Stimulated activated CD4-positive, alpha-beta T cell treated with anti-CD3 and anti-CD28 coated beads, Interleukin-1b, Interleukin-23, amount 100 ng/mL, for 4 hours (primary cell): ENCODE results near the gene SPPL3.
A peak's percentile ranks its signal among the peaks of the same experiment; 100 is the strongest.

Experiments
- DNase-seq, 2 donors: peaks; one replicate each; pipeline ENCODE4 v3.0.0-alpha.2; 2020; ENCODE audit warnings: low read depth in 2 of 2

Gene SPPL3

DNA sequence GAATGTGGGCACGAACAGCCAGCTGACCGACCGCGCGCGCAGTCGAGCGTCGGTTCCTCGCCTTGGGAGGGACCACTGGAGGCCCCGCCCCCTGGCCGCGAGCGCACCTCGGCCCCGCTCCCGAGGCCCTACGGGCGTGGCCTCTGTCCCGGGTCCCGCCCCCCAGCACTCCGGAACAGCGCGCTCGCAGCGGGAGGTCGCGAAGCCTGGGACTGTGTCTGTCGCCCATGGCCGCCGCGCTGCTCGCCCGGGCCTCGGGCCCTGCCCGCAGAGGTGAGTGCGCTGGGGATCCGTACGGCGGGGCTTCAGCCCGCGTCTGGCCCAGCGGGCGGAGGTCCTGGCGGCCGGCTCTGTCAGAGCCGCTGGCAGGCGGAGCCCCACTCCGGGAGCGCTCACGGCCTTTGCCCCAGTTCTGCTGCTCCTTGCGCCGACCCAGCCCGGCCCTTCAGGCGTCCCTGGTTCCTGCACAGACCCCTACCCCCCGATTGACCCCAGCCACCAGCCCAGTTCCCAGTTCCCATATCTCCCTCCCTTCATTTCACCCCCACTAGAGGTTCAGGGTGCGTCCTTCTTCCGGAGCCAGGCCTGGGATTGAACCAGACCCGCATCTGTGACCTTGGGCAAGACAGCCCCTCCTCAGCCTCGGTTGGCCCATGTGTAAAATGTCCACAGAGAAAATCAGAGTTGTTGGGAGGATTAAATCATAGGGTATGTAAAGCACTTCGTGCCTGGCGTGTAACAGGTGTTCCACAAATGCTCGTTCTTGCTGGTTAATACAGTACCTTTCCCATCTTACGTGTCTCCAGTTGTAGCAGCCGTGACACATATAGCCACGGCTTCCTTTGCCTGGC lies 178.3 kb downstream of the SPPL3 start, which contains the start of gene ACADS:
Gene ACADS (plus strand): TSS at position 168 of the 851 bp plus-strand sequence. CDS start 60 bp downstream, at position 228.
- peak; percentile 82 to 94 for DNase-seq

DNA sequence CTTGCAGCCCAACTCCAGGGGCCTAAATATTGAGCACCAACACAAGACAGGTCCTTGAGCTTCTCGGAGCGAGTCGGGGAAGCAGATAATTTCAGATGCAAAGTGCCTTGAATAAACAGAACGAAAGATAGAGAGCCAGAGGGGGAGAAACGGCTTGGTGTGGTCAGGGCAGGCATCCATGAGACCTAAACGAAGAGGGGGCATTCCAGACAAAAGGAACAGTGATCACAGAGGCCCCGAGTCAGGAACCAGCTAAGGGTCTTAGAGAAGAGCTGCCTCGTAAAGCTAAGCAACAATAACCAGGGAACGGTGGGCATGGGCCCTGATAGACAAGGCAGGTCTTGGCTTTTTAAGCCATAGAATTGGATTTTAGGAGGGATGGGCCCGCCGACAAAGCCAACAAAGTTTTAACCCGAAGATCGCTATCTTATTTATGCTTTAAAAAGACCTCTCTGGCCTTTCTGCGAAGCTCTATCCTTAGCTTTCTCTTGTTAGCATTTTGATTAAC lies 179.0 kb downstream of the SPPL3 start:
- DNase-seq, result no peak

DNA sequence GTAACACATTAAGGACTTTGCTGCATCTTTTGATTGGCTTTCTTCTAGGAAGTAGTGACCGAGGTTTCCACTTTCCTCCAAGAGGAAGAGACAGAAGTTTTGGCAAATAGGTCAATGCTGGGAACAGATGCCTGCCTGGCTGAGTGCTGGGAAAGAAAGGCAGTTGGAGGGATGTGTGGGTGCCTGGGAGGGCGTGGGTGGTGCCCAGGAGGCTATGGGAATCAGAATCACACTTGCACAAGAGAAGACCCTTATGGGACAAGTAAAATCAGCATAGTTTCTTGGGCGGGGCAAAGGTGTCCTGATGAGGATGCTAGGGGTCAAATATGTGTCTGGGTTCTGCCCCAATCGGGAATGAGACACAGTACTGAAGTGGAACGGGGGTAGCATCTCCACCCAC lies 179.4 kb downstream of the SPPL3 start:
- no peak for DNase-seq

DNA sequence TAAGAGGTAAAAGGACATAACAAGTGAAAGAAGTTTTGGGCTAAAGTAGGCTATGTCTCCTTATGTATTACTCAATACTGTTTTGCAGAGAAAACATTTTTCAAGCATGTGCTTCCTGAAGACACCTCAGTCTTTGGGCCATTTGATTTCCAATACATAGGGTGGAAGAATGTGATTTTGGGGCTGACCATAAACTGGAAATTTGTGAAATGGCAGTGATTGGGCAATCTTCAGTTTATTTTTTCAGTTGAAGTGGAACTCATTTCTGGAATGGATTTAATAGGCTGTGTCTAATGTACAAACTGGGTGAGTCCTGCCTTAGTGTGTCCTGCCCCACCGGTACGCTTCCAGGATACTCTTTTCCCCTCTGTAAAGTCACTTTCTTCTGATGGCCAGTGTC lies 181.4 kb downstream of the SPPL3 start:
- no peak for DNase-seq

DNA sequence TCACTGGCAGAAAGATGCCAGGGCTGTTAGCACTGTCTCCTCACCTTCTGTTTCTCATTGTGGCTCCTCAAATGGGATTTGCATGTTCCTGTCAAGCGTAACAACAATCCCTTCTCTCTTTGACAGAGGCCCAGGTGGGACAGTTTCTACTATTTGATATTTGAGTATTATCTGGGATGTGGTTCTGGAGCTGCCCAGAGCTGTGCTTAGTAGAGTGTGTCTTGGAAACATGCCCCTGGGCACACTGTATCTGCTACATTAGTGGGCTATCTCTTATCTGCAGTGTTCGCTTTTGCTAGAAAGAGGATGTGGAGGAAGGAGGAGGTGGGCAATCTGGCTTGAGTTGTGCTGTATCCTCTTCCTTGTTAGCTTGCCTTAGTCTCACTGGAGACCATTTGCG lies 182.3 kb downstream of the SPPL3 start:
- DNase-seq, result no peak

DNA sequence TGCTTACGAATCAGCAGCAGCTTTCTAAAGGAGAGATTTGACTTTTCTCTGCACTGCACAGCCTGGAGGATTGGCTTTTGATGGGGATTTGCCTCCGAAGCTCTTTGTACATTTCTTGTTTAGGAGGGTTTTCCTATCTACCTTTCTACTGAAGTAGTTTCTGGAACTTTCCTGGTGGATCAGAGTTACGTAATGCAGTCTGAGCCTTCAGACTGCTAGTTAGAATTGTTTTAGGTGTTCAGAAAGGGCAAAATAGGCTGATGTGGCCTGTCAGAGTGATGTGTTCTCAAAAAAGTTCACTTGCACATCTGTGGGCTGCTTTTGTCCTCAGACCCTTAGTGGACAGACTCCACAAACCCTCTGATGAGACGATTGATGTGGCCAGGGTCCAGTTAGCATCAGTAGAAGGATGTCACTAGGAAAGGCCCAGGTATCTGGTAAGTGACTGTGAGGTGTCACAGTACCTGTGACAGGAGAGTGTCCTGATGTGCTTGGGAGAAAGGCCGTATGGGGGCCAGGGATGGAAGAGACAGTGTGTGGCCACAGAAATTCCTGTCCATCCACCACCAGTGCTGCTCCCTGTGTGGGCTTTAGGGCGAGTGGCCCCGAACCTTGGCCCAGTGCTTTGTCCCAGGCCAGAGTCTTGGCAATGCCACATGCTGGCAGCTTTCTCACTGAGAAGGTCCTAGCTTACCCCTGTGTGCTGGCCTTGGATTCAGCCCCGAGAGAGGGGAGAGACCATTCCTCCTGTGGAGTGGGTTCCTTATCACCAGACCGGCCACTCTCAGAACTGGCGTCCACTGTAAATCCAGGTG lies 183.0 kb downstream of the SPPL3 start:
- DNase-seq, result no peak

DNA sequence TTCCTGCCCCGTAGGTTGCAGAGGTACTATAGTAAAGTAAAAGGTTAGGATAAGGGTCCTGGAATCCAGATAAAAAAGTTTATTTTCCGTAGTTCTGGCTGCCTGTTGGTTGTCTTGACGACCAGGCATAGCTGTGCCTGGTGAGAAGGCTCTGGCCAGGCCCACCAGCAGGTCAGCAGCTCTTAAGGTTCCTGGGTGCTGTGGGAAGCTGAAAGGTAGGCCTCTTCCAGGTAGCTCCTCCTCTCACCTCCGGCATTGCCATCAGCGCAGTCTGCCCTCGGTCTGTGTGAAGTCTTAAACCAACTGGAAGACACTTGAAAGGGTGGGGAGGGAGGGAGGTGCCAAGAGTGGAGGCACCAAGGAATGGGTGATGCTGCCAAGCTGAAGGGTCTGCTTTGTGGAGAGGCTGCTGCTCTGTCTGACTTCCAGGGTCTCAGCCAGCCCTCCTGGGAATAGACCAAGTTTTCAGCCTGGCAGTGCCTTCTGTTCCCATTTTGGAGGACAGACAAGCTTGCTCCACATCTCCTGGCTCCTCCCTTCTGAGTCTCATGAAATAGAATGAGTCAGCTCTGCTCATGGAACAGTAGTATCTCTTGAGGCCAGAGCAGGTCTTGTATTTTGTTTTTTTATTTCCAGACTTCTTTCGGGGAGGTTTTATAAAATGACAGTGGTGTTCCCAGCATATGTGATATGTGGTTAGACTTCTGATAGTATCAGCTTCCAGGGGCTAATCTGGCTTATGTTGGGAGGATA lies 183.7 kb downstream of the SPPL3 start:
- DNase-seq, result no peak

DNA sequence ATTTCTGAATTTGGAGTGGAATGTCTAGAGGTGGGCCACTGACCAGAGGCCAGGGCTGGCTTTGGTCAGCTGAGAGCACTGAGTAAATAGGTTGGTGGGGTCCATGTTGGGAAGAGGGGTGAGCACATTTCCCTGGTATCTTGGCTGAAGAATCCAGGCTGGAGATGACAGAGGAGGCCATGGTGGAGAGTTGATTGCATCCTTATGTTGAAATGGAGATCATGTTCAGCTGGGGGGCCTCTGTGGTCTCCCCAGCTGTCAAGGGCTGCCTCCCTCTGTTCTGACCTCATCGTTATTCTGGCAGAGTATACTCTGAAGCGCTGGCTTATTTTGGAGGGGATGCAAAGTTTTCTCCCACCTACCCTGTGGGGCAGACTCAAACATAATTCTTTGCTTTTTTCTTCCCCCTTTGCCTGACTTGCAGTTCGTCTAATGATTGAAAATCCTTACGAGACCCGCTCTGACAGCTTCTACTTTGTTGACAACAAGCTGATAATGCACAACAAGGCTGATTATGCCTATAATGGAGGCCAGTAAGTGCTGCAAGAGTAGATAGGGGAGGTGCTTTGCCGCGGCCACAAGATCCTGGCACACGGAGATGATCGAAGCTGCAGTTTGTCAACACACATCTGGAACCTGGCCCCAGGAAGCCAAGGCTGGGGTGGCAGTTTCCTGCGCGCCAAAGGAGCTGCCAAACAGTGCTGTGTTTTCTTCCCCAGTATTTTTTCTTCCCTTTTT lies 184.5 kb downstream of the SPPL3 start:
- no peak for DNase-seq

DNA sequence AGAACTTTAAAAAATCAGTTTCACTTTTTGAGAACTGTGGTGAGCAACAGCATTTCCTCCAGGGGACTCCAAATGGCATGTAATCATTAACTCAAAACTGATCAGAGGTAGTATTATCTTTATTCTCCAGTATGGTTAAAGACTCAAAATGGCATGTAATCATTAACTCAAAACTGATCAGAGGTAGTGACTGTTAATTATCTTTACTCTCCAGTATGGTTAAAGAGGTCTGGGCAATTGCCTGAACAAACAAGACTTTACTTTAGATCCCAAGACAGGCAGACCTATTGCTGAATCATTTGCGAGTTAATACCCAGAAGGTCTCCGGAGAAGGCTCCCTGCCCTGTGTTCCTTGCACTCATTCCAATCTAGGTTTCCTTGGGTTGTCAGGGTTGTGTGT lies 185.1 kb downstream of the SPPL3 start:
- no peak for DNase-seq

DNA sequence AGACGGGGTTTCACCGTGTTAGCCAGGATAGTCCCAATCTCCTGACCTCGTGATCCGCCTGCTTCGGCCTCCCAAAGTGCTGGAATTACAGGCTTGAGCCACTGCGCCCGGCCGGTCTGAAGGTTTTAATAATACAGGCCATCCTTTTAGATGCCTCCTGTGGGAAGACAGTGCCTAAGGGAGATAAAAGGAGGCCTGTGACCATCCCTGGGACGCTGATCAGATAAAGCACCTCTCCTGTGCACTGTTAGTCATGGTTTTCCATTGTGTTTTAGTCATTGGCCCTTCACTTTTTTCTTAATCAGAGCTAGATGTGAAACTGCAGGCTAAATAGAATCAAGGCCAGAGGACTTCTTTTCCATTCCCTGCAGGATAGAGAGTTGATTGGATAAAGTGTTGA lies 186.1 kb downstream of the SPPL3 start:
- no peak for DNase-seq

DNA sequence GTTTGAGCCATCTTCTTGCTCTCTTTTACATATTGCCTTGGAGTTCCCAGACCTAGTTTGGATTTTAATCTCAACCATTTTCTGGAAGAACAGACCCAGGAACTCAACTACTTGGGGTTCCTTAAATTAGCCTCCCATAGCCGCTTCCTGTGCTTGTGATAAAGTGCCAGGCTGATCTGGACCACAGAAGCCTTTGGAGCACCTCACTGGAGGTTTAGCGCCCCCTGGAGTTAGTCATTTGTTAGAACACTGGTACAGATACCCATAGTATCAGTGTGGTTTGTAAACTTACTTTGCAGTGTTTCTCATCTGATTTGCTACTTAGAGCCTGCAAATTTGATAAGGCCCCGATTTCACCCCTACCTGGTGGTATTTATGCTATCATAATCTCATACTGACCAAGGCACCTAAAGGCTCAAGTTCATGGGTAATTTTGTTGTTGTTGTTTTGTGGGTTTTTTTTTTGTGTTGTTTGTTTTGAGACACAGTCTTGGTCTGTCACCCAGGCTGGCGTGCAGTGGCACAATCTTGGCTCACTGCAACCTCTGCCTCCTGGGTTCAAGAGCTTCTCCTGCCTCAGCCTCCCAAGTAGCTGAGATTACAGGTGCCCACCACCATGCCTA lies 190.2 kb downstream of the SPPL3 start:
- DNase-seq, result peak; percentile 28 to 74

DNA sequence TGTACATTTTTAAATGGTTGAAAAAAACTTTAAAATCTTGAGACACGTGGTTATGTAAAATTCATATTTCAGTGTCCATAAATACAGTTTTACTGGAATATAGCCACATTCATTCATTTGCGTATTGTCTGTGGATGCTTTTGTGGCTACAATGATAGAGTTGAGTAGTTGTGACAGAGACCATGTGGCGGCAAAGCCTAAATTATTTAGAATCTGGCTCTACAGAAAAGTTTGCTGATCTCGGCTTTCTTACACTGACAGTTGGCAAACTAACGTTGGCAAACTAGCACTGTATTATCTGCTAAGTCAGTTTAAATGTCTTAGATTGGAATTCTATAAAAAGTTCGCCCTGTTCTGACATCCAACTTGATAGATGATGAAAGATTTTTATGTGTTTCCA lies 191.5 kb downstream of the SPPL3 start:
- DNase-seq, result no peak
